ENCODE results near the gene KLHL8. TPM values are rescaled to one million over a fixed set of nuclear protein-coding genes. Genes with fewer than 3 reads are reported as not detected.

KLHL8 gene
- total RNA-seq, 1 experiment from 2014 or later: 24.2 TPM

DNA sequence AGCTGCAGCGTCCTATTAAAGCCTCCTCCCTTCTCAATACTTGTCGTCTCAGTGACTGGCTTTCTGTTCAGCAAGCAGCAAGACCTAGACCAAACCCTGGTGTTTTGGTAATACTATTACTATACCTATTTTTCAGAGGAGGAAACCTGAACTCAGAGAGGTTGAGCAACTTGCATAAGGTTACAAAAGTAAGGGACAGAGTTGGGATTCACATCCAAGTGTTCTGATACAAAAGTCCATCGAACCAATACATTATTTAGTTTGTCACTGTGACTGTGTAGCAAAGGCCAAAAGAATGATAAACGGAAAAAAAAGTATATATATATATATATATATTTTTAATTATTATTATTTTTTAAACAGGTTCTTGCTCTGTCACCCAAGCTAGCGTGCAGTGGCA, 29.9 kb upstream of the KLHL8 start:
- POLR2A ChIA-PET: no interaction called here
- DNase-seq (ENCODE audit: low read depth, low spot score) (no peak), ATAC-seq (no peak)
- no peak overlapping the region for H3K27ac ChIP-seq (ENCODE audit: low read depth, low read length)
- intact Hi-C loops (cut with micrococcal nuclease): no loop called here
- no peak overlapping the region for H2AFZ ChIP-seq (ENCODE audit: low read depth, low read length, poor library complexity, severe bottlenecking)
- no peaks in the 10 kb centered on the region for H3K9me2 ChIP-seq (ENCODE audit: insufficient read depth)
- H3K4me1 ChIP-seq (ENCODE audit: control insufficient read depth in 1 of 2, insufficient read depth in 2 of 2, low read length in 2 of 2): no peaks in the 10 kb centered on the region
- CTCF ChIA-PET: no interaction called here
- no peak for TF ChIP-seq POLR2AphosphoS5 (IDR thresholded peaks at IDR 0.05; ENCODE audit: low read depth, low read length)
- TF ChIP-seq CBX3 (IDR thresholded peaks at IDR 0.05; ENCODE audit: low read depth): no peak
- TF ChIP-seq SP1 (IDR thresholded peaks at IDR 0.05; ENCODE audit: low read depth): no peak
- no peak for TF ChIP-seq RAD21 (IDR thresholded peaks at IDR 0.05; ENCODE audit: low read depth)
- TF ChIP-seq YY1 (IDR thresholded peaks at IDR 0.05; ENCODE audit: extremely low read depth, insufficient replicate concordance, low read depth, low read length): no peak
- no peak for TF ChIP-seq EGR1 (IDR thresholded peaks at IDR 0.05; ENCODE audit: low read depth)
- no peak for TF ChIP-seq TCF7L2 (IDR thresholded peaks at IDR 0.05; ENCODE audit: borderline replicate concordance, extremely low read depth, insufficient read depth, insufficient read length)
- TF ChIP-seq SRF (IDR thresholded peaks at IDR 0.05; ENCODE audit: low read depth): no peak
- TF ChIP-seq EZH2phosphoT487 (IDR thresholded peaks at IDR 0.05; ENCODE audit: borderline replicate concordance): no peak
- no peak for TF ChIP-seq CEBPB (IDR thresholded peaks at IDR 0.05; ENCODE audit: low read depth)
- no peak overlapping the region for H3K4me2 ChIP-seq (ENCODE audit: low read length)
- H3K4me3 ChIP-seq (replicated peaks in 1 of 2; ENCODE audit: low read depth in 1 of 2, low read length in 2 of 2): no peak overlapping the region
- no peaks in the 10 kb centered on the region for H3K36me3 ChIP-seq (ENCODE audit: control insufficient read depth in 1 of 2, insufficient read depth in 2 of 2, low read length in 2 of 2)
- no peaks in the 10 kb centered on the region for H3K27me3 ChIP-seq (ENCODE audit: insufficient read depth, low read length)
- H3K79me2 ChIP-seq (ENCODE audit: insufficient read depth, low read length): no peaks in the 10 kb centered on the region
- no TSS peak for BruUV-seq (replicated peaks)
- H3K9ac ChIP-seq (ENCODE audit: low read length): no peak overlapping the region
- no peaks in the 10 kb centered on the region for H3K9me3 ChIP-seq (ENCODE audit: control insufficient read depth in 1 of 2, insufficient read depth in 1 of 2, low read depth in 1 of 2, low read length in 2 of 2)
- no peaks in the 10 kb centered on the region for H4K20me1 ChIP-seq (ENCODE audit: insufficient read depth)
- RAD21 ChIA-PET (ENCODE audit: low non-redundant PET in 1 of 2, low total read pairs in 2 of 2, uncharacterized antibody in 2 of 2, unreplicated experiment in 2 of 2): no interaction called here

DNA sequence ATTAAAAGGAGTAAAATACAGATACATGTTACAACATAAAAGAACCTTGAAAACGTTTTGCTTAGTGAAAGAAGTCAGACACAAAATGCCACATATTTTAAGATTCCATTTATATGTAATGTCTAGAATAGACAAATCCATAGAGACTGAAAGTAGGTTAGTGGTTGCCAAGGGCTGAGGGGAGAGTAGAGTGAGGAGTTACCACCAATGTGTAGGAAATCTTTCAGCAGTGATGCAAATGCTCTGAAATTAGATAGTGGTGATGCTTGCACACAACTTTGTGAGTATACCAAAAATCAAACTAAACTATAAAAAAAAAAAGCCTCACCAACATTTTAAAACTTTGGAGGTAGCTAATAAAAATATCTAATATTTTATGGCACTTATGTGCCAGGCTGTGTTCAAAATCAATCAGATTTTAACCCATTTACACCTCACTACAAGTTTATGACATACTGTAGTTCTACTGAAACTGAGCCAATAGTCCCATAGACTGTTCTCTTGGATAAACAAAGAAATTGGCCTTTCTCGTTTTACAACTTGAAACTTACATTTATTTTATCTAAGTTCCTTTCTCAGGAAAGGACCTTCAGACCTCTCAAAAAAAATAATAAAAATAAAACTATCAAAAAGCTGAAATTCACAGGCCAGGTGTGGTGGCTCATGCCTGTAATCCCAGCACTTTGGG, 29.1 kb upstream of the KLHL8 start:
- Histone ChIP-seq H3K9ac (ENCODE audit: low read length) (no peak overlapping the region), H4K20me1 (ENCODE audit: insufficient read depth) (no peaks in the 10 kb centered on the region), H3K4me3 (replicated peaks in 1 of 2; ENCODE audit: low read depth in 1 of 2, low read length in 2 of 2) (no peak overlapping the region), H3K4me2 (ENCODE audit: low read length) (no peak overlapping the region), H3K27ac (ENCODE audit: low read depth, low read length) (no peak overlapping the region), H3K79me2 (ENCODE audit: insufficient read depth, low read length) (no peaks in the 10 kb centered on the region), H3K27me3 (ENCODE audit: insufficient read depth, low read length) (no peaks in the 10 kb centered on the region), H3K4me1 (ENCODE audit: control insufficient read depth in 1 of 2, insufficient read depth in 2 of 2, low read length in 2 of 2) (no peaks in the 10 kb centered on the region), H3K9me2 (ENCODE audit: insufficient read depth) (no peaks in the 10 kb centered on the region), H2AFZ (ENCODE audit: low read depth, low read length, poor library complexity, severe bottlenecking) (no peak overlapping the region), H3K9me3 (ENCODE audit: control insufficient read depth in 1 of 2, insufficient read depth in 1 of 2, low read depth in 1 of 2, low read length in 2 of 2) (no peaks in the 10 kb centered on the region), H3K36me3 (ENCODE audit: control insufficient read depth in 1 of 2, insufficient read depth in 2 of 2, low read length in 2 of 2) (no peaks in the 10 kb centered on the region)
- ATAC-seq: no peak
- BruUV-seq (replicated peaks): no TSS peak
- DNase-seq (ENCODE audit: low read depth, low spot score): no peak
- no peak for TF ChIP-seq EGR1 (IDR thresholded peaks at IDR 0.05; ENCODE audit: low read depth)
- TF ChIP-seq SRF (IDR thresholded peaks at IDR 0.05; ENCODE audit: low read depth): no peak
- no peak for TF ChIP-seq POLR2A (IDR thresholded peaks at IDR 0.05; ENCODE audit: borderline replicate concordance, extremely low read depth, insufficient read depth, insufficient read length)
- no peak for TF ChIP-seq EZH2phosphoT487 (IDR thresholded peaks at IDR 0.05; ENCODE audit: borderline replicate concordance)
- intact Hi-C loops (cut with micrococcal nuclease): no loop called here
- ChIA-PET CTCF (no interaction called here), RAD21 (ENCODE audit: low non-redundant PET in 1 of 2, low total read pairs in 2 of 2, uncharacterized antibody in 2 of 2, unreplicated experiment in 2 of 2) (no interaction called here), POLR2A (no interaction called here)

All from HCT116 (cell line).